HG02852 (cell line): Measurements from ENCODE around the gene OAS1.

ENCODE experiments used
- ATAC-seq: cut with Tn5 transposase; IDR thresholded peaks from one replicate; pipeline ENCODE4 v1.9.1; 2021; ENCODE audit warnings: mild to moderate bottlenecking, moderate library complexity; ENCODE audit not compliant: unreplicated experiment

Gene OAS1

GRCh38 chr12:112906712-112907414 lies at the start of gene OAS1:
OAS1 (plus strand) TSS chr12:112906962; CDS start chr12:112907040, 78 bp downstream.
- peak; percentile 77 for ATAC-seq

GRCh38 chr12:112859291-112859690 lies 47.5 kb upstream of the OAS1 start:
- ATAC-seq, result no peak

- ATAC-seq, result no peak
Measured at GRCh38 chr12:112860181-112860580, 46.6 kb upstream of the OAS1 start.

- ATAC-seq, result no peak
Measured at GRCh38 chr12:112861284-112861683, 45.5 kb upstream of the OAS1 start.

GRCh38 chr12:112862636-112863290 lies 44.0 kb upstream of the OAS1 start:
- no peak for ATAC-seq

- no peak for ATAC-seq
Measured at GRCh38 chr12:112868459-112869041, 38.2 kb upstream of the OAS1 start.

- ATAC-seq, result no peak
Measured at GRCh38 chr12:112869091-112869490, 37.7 kb upstream of the OAS1 start.

GRCh38 chr12:112869778-112870177 lies 37.0 kb upstream of the OAS1 start:
- no peak for ATAC-seq

- no peak for ATAC-seq
Measured at GRCh38 chr12:112870267-112870980, 36.3 kb upstream of the OAS1 start.

- ATAC-seq, result no peak
Measured at GRCh38 chr12:112875608-112876007, 31.2 kb upstream of the OAS1 start.

- no peak for ATAC-seq
Measured at GRCh38 chr12:112876506-112876905, 30.3 kb upstream of the OAS1 start.

GRCh38 chr12:112877006-112877405 lies 29.8 kb upstream of the OAS1 start:
- ATAC-seq, result no peak

GRCh38 chr12:112878488-112878887 lies 28.3 kb upstream of the OAS1 start:
- ATAC-seq, result no peak

- ATAC-seq, result no peak
Measured at GRCh38 chr12:112879191-112879705, 27.5 kb upstream of the OAS1 start.

GRCh38 chr12:112881602-112882001 lies 25.2 kb upstream of the OAS1 start:
- ATAC-seq, result no peak

GRCh38 chr12:112885236-112885635 lies 21.5 kb upstream of the OAS1 start:
- ATAC-seq, result no peak

GRCh38 chr12:112887550-112887949 lies 19.2 kb upstream of the OAS1 start:
- ATAC-seq, result no peak

GRCh38 chr12:112891093-112892024 lies 15.4 kb upstream of the OAS1 start:
- ATAC-seq, result no peak

GRCh38 chr12:112892856-112893255 lies 13.9 kb upstream of the OAS1 start:
- no peak for ATAC-seq

GRCh38 chr12:112894128-112894527 lies 12.6 kb upstream of the OAS1 start:
- no peak for ATAC-seq
